Stimulated activated CD4-positive, alpha-beta T cell treated with anti-CD3 and anti-CD28 coated beads, TNF-alpha, amount 100 ng/mL, for 24 hours (primary cell): ENCODE results near the gene IQCC.
A peak's percentile ranks its signal among the peaks of the same experiment; 100 is the strongest.

ENCODE experiments used
- DNase-seq, 3 experiments: peaks; one replicate each; pipeline ENCODE4 v3.0.0-alpha.2; 2020; ENCODE audit warnings: low read depth in 3 of 3

IQCC gene

GRCh38 chr1:32223683-32224082, 18.2 kb downstream of the IQCC start:
- DNase-seq, result no peak

DNA sequence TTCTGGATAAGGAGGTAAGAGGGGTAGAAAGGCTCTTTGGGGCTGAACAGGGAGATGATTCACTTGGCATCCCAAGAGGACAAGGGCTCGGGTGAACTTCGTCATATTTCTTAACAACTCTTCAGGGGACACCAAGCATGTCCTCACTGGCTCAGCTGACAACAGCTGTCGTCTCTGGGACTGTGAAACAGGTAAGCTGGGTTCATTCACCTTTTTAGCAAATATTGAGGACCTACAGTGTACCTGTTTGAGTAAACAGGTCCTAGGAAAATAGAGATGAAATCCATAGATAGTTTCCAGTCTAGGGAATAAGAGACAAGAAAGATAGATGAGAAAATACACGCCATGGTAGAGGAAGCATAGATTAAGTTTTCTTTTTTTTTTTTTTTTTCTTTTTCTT, 18.8 kb downstream of the IQCC start:
- DNase-seq, result no peak

- DNase-seq, result no peak
These were observed 23.3 kb downstream of the IQCC start for GRCh38 chr1:32228771-32229170.

DNA sequence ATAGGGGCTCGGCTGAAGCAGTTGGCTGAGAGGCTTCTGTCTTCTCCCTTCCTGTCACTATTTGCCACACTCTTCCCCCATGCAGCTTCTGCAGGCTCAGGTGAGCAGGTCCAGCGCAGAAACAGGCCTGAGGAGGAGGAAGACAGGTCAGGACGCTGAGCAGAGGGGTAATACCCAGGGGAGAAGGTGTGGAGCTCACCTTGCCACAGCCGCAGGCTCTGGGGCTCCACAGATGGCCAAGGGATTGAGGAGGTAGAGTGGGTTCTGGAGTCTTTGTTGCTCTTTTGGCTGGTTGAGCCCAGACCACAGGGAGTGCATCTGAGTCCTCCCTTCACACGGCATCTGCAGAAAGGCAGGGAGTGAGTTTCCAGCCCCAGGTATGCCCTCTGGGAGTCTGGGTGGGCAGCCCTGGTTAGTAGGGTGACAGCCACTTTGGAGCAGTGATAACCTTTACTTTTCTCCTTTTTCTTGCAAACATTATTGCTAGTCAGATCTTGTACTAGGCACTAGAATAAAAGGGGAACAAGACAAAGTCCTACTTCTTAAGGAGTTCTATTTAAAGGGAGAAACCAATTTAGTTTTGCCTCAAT, 26.5 kb downstream of the IQCC start:
- DNase-seq, result no peak

DNA sequence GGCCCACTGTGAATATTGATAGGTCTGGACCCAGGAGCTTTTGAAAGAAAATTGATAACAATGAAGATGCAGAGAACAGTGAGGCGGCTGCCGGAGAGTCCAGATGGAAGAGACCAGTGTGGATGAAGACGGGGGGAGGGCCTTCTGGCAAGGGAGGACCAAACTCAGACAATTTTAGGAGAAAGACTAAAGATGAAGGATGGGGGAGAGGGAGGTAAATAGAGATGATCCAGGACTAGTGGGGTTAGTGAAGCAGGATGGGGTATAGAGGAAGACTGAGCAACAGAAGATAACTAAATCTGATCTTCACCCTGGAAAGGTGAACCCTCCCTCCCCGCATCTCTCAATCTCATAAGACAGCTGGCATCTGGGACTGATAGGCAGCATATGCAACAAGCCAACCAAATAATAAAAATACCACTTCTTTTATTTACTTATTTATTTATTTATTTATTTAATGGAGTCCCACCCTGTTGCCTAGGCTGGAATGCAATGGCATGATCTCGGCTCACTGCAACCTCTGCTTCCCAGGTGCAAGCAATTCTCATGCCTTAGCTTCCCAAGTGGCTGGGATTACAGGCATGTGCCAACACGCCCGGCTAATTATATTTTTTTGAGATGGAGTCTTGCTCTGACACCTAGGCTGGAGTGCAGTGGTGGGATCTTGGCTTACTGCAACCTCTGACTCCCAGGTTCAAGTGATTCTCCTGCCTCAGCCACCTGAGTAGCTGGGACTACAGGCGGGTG, 27.3 kb downstream of the IQCC start:
- no peak for DNase-seq

GRCh38 chr1:32234792-32235191, 29.3 kb downstream of the IQCC start:
- DNase-seq, result no peak

- no peak for DNase-seq
These were observed 33.9 kb downstream of the IQCC start for GRCh38 chr1:32239337-32239736.

GRCh38 chr1:32239790-32240139, 34.3 kb downstream of the IQCC start:
- no peak for DNase-seq

DNA sequence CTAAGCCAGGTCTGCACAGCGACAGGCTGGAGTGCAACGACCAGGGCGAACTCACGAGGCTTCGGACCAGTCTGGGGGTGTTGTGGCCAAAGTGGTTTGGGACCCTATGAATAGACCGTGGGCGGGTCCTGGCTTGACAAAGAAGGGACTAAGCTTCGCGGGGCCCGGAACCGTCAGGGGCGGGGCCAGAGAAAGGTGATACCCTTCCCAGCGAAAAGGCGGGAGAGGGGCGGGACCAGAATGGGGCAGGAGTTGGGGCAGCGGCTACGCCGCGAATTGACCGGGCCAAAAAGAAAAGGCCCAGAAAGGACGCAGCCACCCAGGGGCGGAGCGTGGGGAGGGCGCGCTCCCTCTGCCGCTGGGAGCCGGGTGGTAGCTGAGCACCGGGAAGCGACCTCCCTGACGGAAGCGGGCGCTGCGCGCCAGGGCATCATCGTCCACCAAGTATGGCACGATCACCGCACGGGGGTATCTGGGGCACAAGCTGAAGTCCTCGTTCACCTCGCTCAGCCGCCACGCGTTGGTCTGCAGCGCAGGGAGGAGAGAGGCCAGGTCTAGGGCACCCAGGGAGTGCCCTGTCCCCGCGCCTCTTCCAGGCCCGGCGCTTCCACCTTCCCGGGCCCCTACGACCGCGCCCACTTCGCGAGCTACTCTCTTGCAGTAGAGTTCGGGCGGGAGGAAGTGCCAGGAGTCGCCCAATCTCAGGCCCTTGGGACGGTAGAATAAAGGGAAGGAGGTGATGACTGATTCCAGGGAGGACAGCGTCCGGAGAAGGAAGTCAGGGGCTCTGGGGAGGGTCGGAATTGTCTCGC, 34.9 kb downstream of the IQCC start:
- DNase-seq, result no peak

GRCh38 chr1:32241001-32241763, 35.7 kb downstream of the IQCC start:
- DNase-seq, result no peak

- DNase-seq, result no peak
These were observed 36.9 kb downstream of the IQCC start for GRCh38 chr1:32242341-32242851.

- DNase-seq, result no peak
These were observed 41.4 kb downstream of the IQCC start, which contains the start of gene FAM167B for GRCh38 chr1:32246888-32247273. TSS of gene FAM167B (plus strand) at chr1:32247222. CDS start at chr1:32247422, 200 bp downstream.

GRCh38 chr1:32247452-32247851, 42.0 kb downstream of the IQCC start:
- no peak for DNase-seq

- DNase-seq, result peak; percentile 63 to 86 (median 64)
These were observed 42.8 kb downstream of the IQCC start for GRCh38 chr1:32247983-32248889.

GRCh38 chr1:32249831-32250525, 44.5 kb downstream of the IQCC start:
- peak; percentile 54 to 79 (median 60) for DNase-seq

- DNase-seq, result peak in 2 of 3 experiments; percentile 48 to 78
These were observed 45.6 kb downstream of the IQCC start, which contains the start of gene LCK for GRCh38 chr1:32250893-32251716. TSS of gene LCK (plus strand) at chr1:32251265. CDS start at chr1:32274330, 23,065 bp downstream.

DNA sequence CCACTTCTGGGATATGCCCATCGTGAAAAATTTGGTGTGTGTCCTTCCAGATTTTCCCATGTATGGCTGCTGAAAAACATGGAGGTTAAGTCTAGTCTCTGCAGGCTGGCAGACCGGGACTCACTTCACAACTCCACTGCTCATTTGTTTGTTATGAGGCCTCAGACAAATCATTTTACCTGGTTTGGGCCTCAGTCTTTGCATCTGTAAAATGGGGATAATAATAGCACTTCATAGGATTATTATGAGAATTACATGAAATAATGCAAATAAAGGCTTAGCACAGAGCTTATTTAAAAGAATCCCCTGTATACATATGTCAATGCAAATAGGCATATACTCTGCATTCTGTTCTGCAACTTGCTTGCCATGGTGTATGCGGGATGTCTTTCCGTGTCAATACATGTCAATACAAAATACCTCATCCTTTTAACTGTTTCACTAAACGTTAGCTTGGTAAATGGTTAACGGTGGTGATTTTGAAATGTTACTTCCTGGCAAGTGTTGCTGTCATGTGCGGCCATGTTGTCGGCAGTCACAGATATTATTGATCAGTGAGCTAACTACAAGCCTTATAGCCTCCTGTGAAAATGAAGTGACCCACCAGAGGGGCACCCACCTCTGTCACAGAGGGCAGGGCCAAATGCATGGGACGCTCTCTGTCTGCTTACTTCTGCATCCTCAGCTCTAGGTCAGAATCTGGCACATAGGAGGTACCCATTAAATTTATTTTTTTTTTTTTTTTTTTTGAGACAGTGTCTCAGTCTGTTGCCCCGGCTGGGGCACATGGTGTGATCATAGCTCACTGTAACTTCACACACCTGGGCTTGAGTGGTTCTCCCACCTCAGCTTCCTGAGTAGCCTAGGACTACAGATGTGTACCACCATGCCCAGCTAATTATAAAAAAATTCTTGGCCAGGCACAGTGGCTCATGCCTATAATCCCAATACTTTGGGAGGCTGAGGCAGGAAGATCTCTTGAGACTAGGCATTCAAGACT, 49.9 kb downstream of the IQCC start:
- DNase-seq, result no peak
